Cortex of kidney (tissue), 1 donor: ENCODE measurements around the gene CDKL5.

Experiments
- DNase-seq: peaks from one replicate; lab custom pipeline; 2025; lab: John Stamatoyannopoulos, UW

Gene CDKL5

DNA sequence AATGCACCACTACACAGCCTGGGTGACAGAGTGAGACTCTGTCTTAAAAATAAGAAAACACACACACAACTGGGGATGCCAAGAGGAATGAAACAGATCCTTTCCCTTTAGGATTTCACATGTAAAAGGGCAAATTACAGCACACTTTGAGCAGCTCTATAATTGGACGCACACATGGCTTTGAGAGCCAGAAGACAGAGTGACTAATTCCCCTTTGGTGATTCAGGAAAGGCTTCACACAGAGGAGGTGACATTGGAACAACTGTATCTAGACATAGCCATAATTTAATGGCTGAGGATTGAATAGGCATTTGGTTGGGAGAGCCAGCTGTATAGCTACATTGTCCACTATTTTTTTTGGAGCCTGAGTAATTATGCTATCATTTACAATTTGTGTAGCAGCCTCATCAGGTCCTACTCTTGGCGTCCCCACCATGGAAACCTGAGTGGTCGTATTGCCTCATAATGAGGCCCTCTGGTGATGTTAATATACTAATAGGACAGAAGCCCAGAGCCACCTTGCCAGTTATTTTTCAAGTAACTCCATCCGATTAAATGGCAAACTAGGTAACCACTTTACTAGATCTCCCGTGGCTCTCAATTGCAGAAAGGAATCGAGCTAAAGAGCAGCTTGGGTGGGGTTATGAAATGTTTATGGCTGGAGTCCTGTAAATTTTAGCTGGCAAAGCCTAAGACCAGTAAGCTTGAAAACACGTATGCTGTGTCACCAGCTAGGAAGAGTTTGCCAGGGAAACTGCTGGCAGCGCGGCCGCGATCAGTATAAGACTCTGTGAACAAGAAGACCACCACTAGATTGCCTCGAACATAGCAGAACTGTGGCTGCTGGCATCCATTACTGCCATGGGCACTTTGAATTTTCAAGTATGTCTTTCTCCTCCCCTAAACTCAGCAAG, 273.6 kb downstream of the CDKL5 start:
- DNase-seq = no peak

DNA sequence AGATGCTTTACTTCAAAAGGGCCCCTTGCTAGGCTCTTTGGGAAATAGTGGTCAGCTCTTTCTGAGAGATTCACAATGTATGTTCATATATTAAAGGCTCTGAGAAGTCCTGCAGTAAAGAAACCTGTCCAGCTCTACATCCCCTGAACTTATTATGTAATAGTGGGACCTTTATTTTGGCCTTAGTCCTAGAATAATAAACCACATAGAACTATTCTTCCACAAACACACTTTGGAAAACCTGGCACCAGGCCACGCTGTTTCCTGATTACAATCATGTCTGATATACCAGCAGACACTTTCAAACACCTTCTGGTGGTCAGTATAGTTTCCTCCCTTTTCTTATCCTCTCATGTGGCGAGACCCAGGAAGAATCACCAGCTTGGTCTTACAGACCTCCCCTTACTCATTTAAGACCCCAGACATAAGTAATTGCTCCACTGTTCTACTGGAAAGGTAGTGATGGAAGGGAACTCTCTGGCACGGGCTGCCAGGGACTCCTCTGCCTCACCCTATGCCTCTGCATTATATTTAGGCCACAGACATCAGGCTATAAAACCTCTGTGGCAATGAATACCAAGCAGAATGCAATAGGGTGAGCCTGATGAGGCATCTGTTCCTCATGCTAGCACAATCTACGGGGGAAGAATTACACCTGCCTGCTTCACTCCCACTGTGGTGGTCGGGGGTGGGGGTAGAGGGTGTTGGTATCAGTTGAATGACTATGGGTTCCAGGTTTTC, 276.4 kb downstream of the CDKL5 start:
- DNase-seq = no peak

DNA sequence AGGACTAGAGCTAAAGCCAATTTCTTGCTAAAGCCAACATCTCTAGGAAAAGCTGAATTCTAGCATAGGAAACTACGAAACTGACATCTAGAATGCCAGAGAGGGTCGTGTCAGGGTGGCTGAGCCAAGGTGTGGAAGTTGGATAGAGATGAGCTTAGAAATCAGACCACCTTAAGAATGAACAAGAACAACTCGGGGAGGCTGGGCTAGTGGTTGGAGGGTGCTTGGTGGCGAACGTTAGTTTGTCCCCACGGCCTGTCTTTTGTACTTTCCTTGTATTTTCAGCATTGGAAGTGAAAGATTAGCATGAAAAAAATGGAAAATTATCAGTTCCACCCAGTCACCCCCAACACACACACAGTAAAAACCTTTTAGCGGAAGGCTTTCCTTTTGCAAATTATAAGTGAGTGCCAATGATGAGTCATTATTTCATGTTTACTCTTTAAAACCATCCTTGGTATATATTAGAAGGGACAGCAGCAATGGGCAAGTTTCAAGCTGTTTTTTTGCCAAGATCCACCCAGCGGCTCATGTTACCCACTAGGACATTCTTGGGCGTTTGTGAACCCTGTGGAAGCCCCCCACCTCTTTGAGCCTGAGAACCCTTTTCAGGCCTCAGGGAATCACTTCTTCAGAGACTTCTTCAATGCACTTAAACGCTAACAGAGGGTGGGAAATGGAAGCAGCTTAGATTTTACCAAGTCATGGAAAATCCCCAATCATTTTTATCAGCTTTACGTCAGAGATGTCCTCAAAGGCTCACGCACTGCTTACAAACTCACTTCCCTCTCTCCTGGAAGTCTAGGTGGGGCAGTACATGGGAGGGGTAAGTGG, 277.2 kb downstream of the CDKL5 start:
- DNase-seq = no peak
